DND-41 (cell line): ENCODE results near the gene ZCCHC9.

Experiments used
- CTCF ChIP-seq: IDR thresholded peaks from 2 replicates; pipeline ENCODE4 v1.5.1; 2012; ENCODE audit warnings: borderline replicate concordance, low read length, moderate library complexity, mild to moderate bottlenecking; ENCODE audit not compliant: poor library complexity, severe bottlenecking; ENCODE audit errors: extremely low read depth
- EZH2 ChIP-seq: IDR thresholded peaks from 3 replicates; pipeline ENCODE4 v1.6.1; 2012; ENCODE audit warnings: borderline replicate concordance, low read depth, mild to moderate bottlenecking, moderate library complexity, low read length, inconsistent platforms; ENCODE audit not compliant: severe bottlenecking

- TF ChIP-seq CTCF (no peak), EZH2 (no peak)
Measured at GRCh38 chr5:81256766-81257165, 44.6 kb upstream of the ZCCHC9 start.
